GM23338 (cell line): Measurements from ENCODE around the gene PISD.

ENCODE experiments used
- CREB1 ChIP-seq: fragments of 250-450 bp; sonication (Bioruptor Pico); IDR thresholded peaks from 2 replicates; pipeline ENCODE4 v1.5.0; 2020; ENCODE audit warnings: low read depth, mild to moderate bottlenecking, moderate library complexity
- EZH2 ChIP-seq: fragments of 200-600 bp; sonication (generic); IDR thresholded peaks from one replicate; pipeline ENCODE4 v1.8.0; 2017; ENCODE audit warnings: antibody characterized with exemption, mild to moderate bottlenecking, low read depth; ENCODE audit not compliant: unreplicated experiment
- EZH2phosphoT487 ChIP-seq: fragments of 200-600 bp; sonication (generic); IDR thresholded peaks from one replicate; pipeline ENCODE4 v1.8.1; 2018; ENCODE audit warnings: antibody characterized with exemption; ENCODE audit not compliant: unreplicated experiment
- JUNB ChIP-seq: IDR thresholded peaks from one replicate; pipeline ENCODE4 v1.6.1; 2016; ENCODE audit warnings: antibody characterized with exemption; ENCODE audit not compliant: unreplicated experiment
- NANOG ChIP-seq: IDR thresholded peaks from 2 replicates; pipeline ENCODE4 v1.6.1; 2016; ENCODE audit warnings: antibody characterized with exemption, borderline replicate concordance
- POLR2AphosphoS5 ChIP-seq: IDR thresholded peaks from 2 replicates; pipeline ENCODE4 v1.6.1; 2016; ENCODE audit warnings: antibody characterized with exemption, low read depth
- STAT1 ChIP-seq: IDR thresholded peaks from one replicate; pipeline ENCODE4 v1.6.1; 2016; ENCODE audit warnings: antibody characterized with exemption; ENCODE audit not compliant: unreplicated experiment
- ZNF114 ChIP-seq: fragments of 250-450 bp; sonication (Bioruptor Pico); IDR thresholded peaks from 2 replicates; pipeline ENCODE4 v1.5.0; 2020; ENCODE audit warnings: mild to moderate bottlenecking, moderate library complexity
- TF ChIP-seq, protein P1 (sequence below), 2 experiments: fragments of 200-600 bp in 1 of 2; sonication (generic) in 1 of 2; conservative IDR thresholded peaks; 2 replicates each; pipeline versions ENCODE4 v1.5.1 to v1.6.1; 2016 to 2017; ENCODE audit warnings: antibody characterized with exemption in 2 of 2, low read depth in 2 of 2, mild to moderate bottlenecking in 2 of 2, moderate library complexity in 1 of 2
- TF ChIP-seq, protein P2 (sequence below): IDR thresholded peaks from 2 replicates; pipeline ENCODE4 v1.6.1; 2016; ENCODE audit warnings: antibody characterized with exemption
- TF ChIP-seq, protein P3 (sequence below): IDR thresholded peaks from one replicate; pipeline ENCODE4 v1.6.1; 2018; ENCODE audit warnings: antibody characterized with exemption; ENCODE audit not compliant: unreplicated experiment
- TF ChIP-seq, protein P4 (sequence below): fragments of 250-450 bp; sonication (Bioruptor Pico); IDR thresholded peaks from 2 replicates; pipeline ENCODE4 v1.5.0; 2020; ENCODE audit warnings: mild to moderate bottlenecking, moderate library complexity

DNA sequence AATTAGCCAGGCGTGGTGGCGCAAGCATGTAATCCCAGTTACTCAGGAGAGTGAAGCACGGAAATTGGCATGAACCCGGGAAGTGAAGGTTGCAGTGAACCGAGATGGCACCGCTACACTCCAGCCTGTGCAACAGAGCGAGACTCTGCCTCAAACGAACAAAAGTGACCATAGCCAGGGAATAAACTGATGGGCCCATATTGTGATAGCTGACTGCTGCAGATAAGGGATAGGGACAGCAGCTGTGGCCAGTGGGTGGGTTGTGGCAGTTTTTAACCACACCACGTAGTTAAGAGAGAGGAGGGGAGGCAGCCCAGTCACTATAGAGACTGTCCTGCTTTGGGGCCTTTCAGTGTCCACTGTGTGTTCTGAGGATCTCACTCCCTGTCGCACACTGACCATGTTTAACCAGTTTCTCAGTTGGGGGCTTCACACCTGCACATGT lies 58.9 kb downstream of the PISD start:
- TF ChIP-seq, protein P1, sequence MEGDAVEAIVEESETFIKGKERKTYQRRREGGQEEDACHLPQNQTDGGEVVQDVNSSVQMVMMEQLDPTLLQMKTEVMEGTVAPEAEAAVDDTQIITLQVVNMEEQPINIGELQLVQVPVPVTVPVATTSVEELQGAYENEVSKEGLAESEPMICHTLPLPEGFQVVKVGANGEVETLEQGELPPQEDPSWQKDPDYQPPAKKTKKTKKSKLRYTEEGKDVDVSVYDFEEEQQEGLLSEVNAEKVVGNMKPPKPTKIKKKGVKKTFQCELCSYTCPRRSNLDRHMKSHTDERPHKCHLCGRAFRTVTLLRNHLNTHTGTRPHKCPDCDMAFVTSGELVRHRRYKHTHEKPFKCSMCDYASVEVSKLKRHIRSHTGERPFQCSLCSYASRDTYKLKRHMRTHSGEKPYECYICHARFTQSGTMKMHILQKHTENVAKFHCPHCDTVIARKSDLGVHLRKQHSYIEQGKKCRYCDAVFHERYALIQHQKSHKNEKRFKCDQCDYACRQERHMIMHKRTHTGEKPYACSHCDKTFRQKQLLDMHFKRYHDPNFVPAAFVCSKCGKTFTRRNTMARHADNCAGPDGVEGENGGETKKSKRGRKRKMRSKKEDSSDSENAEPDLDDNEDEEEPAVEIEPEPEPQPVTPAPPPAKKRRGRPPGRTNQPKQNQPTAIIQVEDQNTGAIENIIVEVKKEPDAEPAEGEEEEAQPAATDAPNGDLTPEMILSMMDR (conservative IDR thresholded peaks at IDR 0.05; ENCODE audit: low read depth in 2 of 2): no peak
- TF ChIP-seq EZH2 (no peak), JUNB (no peak), EZH2phosphoT487 (no peak), CREB1 (CRISPR knock-in tag) (no peak), POLR2AphosphoS5 (no peak), ZNF114 (CRISPR knock-in tag) (no peak), NANOG (no peak), STAT1 (no peak)
- TF ChIP-seq, protein P2, sequence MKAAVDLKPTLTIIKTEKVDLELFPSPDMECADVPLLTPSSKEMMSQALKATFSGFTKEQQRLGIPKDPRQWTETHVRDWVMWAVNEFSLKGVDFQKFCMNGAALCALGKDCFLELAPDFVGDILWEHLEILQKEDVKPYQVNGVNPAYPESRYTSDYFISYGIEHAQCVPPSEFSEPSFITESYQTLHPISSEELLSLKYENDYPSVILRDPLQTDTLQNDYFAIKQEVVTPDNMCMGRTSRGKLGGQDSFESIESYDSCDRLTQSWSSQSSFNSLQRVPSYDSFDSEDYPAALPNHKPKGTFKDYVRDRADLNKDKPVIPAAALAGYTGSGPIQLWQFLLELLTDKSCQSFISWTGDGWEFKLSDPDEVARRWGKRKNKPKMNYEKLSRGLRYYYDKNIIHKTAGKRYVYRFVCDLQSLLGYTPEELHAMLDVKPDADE: no peak
- TF ChIP-seq, protein P3, sequence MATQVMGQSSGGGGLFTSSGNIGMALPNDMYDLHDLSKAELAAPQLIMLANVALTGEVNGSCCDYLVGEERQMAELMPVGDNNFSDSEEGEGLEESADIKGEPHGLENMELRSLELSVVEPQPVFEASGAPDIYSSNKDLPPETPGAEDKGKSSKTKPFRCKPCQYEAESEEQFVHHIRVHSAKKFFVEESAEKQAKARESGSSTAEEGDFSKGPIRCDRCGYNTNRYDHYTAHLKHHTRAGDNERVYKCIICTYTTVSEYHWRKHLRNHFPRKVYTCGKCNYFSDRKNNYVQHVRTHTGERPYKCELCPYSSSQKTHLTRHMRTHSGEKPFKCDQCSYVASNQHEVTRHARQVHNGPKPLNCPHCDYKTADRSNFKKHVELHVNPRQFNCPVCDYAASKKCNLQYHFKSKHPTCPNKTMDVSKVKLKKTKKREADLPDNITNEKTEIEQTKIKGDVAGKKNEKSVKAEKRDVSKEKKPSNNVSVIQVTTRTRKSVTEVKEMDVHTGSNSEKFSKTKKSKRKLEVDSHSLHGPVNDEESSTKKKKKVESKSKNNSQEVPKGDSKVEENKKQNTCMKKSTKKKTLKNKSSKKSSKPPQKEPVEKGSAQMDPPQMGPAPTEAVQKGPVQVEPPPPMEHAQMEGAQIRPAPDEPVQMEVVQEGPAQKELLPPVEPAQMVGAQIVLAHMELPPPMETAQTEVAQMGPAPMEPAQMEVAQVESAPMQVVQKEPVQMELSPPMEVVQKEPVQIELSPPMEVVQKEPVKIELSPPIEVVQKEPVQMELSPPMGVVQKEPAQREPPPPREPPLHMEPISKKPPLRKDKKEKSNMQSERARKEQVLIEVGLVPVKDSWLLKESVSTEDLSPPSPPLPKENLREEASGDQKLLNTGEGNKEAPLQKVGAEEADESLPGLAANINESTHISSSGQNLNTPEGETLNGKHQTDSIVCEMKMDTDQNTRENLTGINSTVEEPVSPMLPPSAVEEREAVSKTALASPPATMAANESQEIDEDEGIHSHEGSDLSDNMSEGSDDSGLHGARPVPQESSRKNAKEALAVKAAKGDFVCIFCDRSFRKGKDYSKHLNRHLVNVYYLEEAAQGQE: no peak
- TF ChIP-seq, protein P4, sequence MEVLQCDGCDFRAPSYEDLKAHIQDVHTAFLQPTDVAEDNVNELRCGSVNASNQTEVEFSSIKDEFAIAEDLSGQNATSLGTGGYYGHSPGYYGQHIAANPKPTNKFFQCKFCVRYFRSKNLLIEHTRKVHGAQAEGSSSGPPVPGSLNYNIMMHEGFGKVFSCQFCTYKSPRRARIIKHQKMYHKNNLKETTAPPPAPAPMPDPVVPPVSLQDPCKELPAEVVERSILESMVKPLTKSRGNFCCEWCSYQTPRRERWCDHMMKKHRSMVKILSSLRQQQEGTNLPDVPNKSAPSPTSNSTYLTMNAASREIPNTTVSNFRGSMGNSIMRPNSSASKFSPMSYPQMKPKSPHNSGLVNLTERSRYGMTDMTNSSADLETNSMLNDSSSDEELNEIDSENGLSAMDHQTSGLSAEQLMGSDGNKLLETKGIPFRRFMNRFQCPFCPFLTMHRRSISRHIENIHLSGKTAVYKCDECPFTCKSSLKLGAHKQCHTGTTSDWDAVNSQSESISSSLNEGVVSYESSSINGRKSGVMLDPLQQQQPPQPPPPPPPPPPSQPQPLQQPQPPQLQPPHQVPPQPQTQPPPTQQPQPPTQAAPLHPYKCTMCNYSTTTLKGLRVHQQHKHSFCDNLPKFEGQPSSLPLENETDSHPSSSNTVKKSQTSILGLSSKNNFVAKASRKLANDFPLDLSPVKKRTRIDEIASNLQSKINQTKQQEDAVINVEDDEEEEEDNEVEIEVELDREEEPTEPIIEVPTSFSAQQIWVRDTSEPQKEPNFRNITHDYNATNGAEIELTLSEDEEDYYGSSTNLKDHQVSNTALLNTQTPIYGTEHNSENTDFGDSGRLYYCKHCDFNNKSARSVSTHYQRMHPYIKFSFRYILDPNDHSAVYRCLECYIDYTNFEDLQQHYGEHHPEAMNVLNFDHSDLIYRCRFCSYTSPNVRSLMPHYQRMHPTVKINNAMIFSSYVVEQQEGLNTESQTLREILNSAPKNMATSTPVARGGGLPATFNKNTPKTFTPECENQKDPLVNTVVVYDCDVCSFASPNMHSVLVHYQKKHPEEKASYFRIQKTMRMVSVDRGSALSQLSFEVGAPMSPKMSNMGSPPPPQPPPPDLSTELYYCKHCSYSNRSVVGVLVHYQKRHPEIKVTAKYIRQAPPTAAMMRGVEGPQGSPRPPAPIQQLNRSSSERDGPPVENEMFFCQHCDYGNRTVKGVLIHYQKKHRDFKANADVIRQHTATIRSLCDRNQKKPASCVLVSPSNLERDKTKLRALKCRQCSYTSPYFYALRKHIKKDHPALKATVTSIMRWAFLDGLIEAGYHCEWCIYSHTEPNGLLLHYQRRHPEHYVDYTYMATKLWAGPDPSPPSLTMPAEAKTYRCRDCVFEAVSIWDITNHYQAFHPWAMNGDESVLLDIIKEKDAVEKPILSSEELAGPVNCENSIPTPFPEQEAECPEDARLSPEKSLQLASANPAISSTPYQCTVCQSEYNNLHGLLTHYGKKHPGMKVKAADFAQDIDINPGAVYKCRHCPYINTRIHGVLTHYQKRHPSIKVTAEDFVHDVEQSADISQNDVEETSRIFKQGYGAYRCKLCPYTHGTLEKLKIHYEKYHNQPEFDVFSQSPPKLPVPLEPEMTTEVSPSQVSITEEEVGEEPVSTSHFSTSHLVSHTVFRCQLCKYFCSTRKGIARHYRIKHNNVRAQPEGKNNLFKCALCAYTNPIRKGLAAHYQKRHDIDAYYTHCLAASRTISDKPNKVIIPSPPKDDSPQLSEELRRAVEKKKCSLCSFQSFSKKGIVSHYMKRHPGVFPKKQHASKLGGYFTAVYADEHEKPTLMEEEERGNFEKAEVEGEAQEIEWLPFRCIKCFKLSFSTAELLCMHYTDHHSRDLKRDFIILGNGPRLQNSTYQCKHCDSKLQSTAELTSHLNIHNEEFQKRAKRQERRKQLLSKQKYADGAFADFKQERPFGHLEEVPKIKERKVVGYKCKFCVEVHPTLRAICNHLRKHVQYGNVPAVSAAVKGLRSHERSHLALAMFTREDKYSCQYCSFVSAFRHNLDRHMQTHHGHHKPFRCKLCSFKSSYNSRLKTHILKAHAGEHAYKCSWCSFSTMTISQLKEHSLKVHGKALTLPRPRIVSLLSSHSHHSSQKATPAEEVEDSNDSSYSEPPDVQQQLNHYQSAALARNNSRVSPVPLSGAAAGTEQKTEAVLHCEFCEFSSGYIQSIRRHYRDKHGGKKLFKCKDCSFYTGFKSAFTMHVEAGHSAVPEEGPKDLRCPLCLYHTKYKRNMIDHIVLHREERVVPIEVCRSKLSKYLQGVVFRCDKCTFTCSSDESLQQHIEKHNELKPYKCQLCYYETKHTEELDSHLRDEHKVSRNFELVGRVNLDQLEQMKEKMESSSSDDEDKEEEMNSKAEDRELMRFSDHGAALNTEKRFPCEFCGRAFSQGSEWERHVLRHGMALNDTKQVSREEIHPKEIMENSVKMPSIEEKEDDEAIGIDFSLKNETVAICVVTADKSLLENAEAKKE (CRISPR knock-in tag): no peak
